HepG2 (cell line): ENCODE data around the gene TMEM222. TPM values are rescaled to one million over a fixed set of nuclear protein-coding genes. Genes with fewer than 3 reads are reported as not detected.

Source experiments
- ATAC-seq: fragments of 200-7000 bp; cut with Tn5 transposase; 3 replicates; pipeline ENCODE4 v1.9.1; 2020; ENCODE audit warnings: mild to moderate bottlenecking, moderate library complexity
- Bru-seq: library from RNA; stranded (reverse); fragments of 400-500 nt; gene quantifications from one replicate; lab custom pipeline; 2021; lab: Mats Ljungman, UMichigan
- BruChase-seq, 2 experiments: library from RNA; stranded (reverse); fragments of 400-500 nt; gene quantifications; one replicate each; lab custom pipeline; 2021; lab: Mats Ljungman, UMichigan
- BruUV-seq: library from RNA; stranded (reverse); fragments of 400-500 nt; replicated peaks from 2 replicates; lab custom pipeline; 2021; lab: Mats Ljungman, UMichigan
- CTCF ChIA-PET: fragments of 300-600 bp; formaldehyde crosslinking; extraction: SDS; loops from one replicate; lab custom pipeline; 2021; ENCODE audit warnings: low total read pairs, inconsistent platforms, low intra/inter-chr PET ratio; lab: Yijun Ruan, JAX
- POLR2A ChIA-PET: fragments of 350-600 bp; sonication (Branson Sonifier 250); formaldehyde crosslinking; loops from one replicate; lab custom pipeline; 2020; ENCODE audit warnings: antibody characterized with exemption, inconsistent platforms; lab: Yijun Ruan, JAX
- DNase-seq: peaks from one replicate; pipeline ENCODE4 v3.0.0-alpha.2; 2015; ENCODE audit warnings: low spot score
- FAIRE-seq: peaks from 3 replicates; lab custom pipeline; 2011; peaks lifted over from hg19 to GRCh38; lab: Jason Lieb, UNC
- H2AFZ ChIP-seq: one replicate; pipeline ENCODE4 v1.6.1; 2011; ENCODE audit warnings: low read length, inconsistent platforms
- H3K27ac ChIP-seq: fragments of 300-600 bp; 3 replicates; pipeline ENCODE4 v1.8.0; 2011; ENCODE audit warnings: mixed run types, mild to moderate bottlenecking, mixed read lengths, low read length, inconsistent platforms; ENCODE audit not compliant: insufficient read depth; ENCODE audit errors: extremely low read length
- H3K27me3 ChIP-seq, 2 experiments: fragments of 200-600 bp in 1 of 2; 2 replicates in 1 of 2; 3 replicates in 1 of 2; pipeline versions ENCODE4 v1.6.0 to v1.8.0; 2011; ENCODE audit warnings: low read length in 2 of 2, mild to moderate bottlenecking in 2 of 2, moderate library complexity in 2 of 2, inconsistent platforms in 1 of 2; ENCODE audit not compliant: insufficient read depth in 2 of 2, control insufficient read depth in 1 of 2
- H3K36me3 ChIP-seq, 2 experiments: fragments of 200-600 bp in 1 of 2; replicated peaks in 1 of 2; 2 replicates in 1 of 2; 3 replicates in 1 of 2; pipeline versions ENCODE4 v1.5.1 to v1.8.0; 2011; ENCODE audit warnings: low read length in 2 of 2, inconsistent platforms in 1 of 2; ENCODE audit not compliant: insufficient read depth in 2 of 2, control insufficient read depth in 1 of 2
- H3K4me1 ChIP-seq: 2 replicates; pipeline ENCODE4 v1.5.1; 2012; ENCODE audit warnings: low read length, inconsistent platforms; ENCODE audit not compliant: insufficient read depth
- H3K4me2 ChIP-seq: 2 replicates; pipeline ENCODE4 v1.6.0; 2011; ENCODE audit warnings: low read depth, low read length, inconsistent platforms
- H3K4me3 ChIP-seq, 3 experiments: fragments of 200-600 bp in 1 of 3; sonication (generic), shearing (Covaris generic) in 1 of 3; replicated peaks in 1 of 3; 2 replicates each; pipeline ENCODE4 v1.5.1; 2011 to 2016; ENCODE audit warnings: low read length in 3 of 3, inconsistent platforms in 2 of 3, low read depth in 2 of 3, mild to moderate bottlenecking in 2 of 3, control low read depth in 1 of 3, mixed read lengths in 1 of 3; ENCODE audit not compliant: insufficient read depth in 1 of 3
- H3K79me2 ChIP-seq: one replicate; pipeline ENCODE4 v1.6.1; 2011; ENCODE audit warnings: low read length, inconsistent platforms; ENCODE audit not compliant: insufficient read depth
- H3K9ac ChIP-seq: 2 replicates; pipeline ENCODE4 v1.6.0; 2011; ENCODE audit warnings: mild to moderate bottlenecking, low read depth, low read length, inconsistent platforms; ENCODE audit not compliant: insufficient read depth
- H3K9me3 ChIP-seq: 2 replicates; pipeline ENCODE4 v1.5.1; 2012; ENCODE audit warnings: mild to moderate bottlenecking, low read length
- H4K20me1 ChIP-seq: 2 replicates; pipeline ENCODE4 v1.6.0; 2011; ENCODE audit warnings: inconsistent platforms, mild to moderate bottlenecking, low read length, moderate library complexity; ENCODE audit not compliant: insufficient read depth
- FOXO1 ChIP-seq: sonication (generic); formaldehyde crosslinking; IDR thresholded peaks from 2 replicates; pipeline ENCODE4 v1.4.0; 2020; ENCODE audit warnings: missing genetic modification reagents
- MBD4 ChIP-seq: IDR thresholded peaks from 2 replicates; pipeline ENCODE4 v1.6.1; 2012; ENCODE audit warnings: low read length, inconsistent platforms, borderline replicate concordance
- NFIC ChIP-seq: IDR thresholded peaks from 2 replicates; pipeline ENCODE4 v1.6.1; 2012; ENCODE audit warnings: mild to moderate bottlenecking, low read length, inconsistent platforms
- PRPF4 ChIP-seq: fragments of 200-400 bp; formaldehyde crosslinking; IDR thresholded peaks from 2 replicates; pipeline ENCODE4 v1.6.1; 2016; ENCODE audit warnings: low read length, low read depth; ENCODE audit not compliant: poor library complexity, severe bottlenecking
- RFXANK ChIP-seq: IDR thresholded peaks from 2 replicates; pipeline ENCODE4 v1.6.1; 2016
- ZBTB20 ChIP-seq: sonication (generic); formaldehyde crosslinking; IDR thresholded peaks from 2 replicates; pipeline ENCODE4 v1.8.1; 2023; ENCODE audit warnings: missing genetic modification reagents, low read depth, mild to moderate bottlenecking, borderline replicate concordance
- ZKSCAN8 ChIP-seq: IDR thresholded peaks from 2 replicates; pipeline ENCODE4 v1.6.1; 2016; ENCODE audit warnings: borderline replicate concordance, missing genetic modification reagents, missing compliant biosample characterization
- ZNF720 ChIP-seq: sonication (generic); formaldehyde crosslinking; IDR thresholded peaks from 2 replicates; pipeline ENCODE4 v1.4.0; 2020; ENCODE audit warnings: missing genetic modification reagents
- ZSCAN20 ChIP-seq: sonication (generic); formaldehyde crosslinking; IDR thresholded peaks from 2 replicates; pipeline ENCODE4 v1.4.0; 2020; ENCODE audit warnings: missing genetic modification reagents, mild to moderate bottlenecking, borderline replicate concordance
- ZSCAN21 ChIP-seq: sonication (generic); formaldehyde crosslinking; IDR thresholded peaks from 2 replicates; pipeline ENCODE4 v1.8.0; 2022; ENCODE audit warnings: mild to moderate bottlenecking, missing genetic modification reagents, moderate library complexity, borderline replicate concordance
- WGBS: methylation state at CpG from one replicate; pipeline ENCODE4 v1.1.6; 2017; ENCODE audit warnings: low lambda C conversion rate; 5-methylcytosine and 5-hydroxymethylcytosine counted together
- in situ Hi-C: cut with HindIII; loops from 2 replicates; pipeline ENCODE4 v1.10.0; 2017; ENCODE audit warnings: low pct_unique_long_range_greater_than_20kb; ENCODE audit not compliant: extremely low pct_ligation_motif_present
- intact Hi-C: fragments of 100-400 bp; cut with micrococcal nuclease; formaldehyde crosslinking; loops from one replicate; pipeline ENCODE4 v1.10.0; 2022; ENCODE audit not compliant: unreplicated experiment
- long read RNA-seq, 2 experiments: library from RNA in 1 of 2; library from polyadenylated mRNA in 1 of 2; stranded (forward) in 1 of 2; unstranded in 1 of 2; transcript quantifications; one replicate each; pipeline ENCODE4 v2.0.0, GENCODE V29; 2019 to 2022
- polyA minus RNA-seq, 3 experiments: library from RNA; depleted of rRNA, polyadenylated mRNA; stranded (reverse); fragments of >200 nt; gene quantifications; 2 replicates each; pipeline ENCODE4 v1.2.3, GENCODE V29; 2011; ENCODE audit warnings: low replicate concordance in 1 of 3
- polyA plus RNA-seq, 8 experiments: library from polyadenylated mRNA; depleted of rRNA in 3 of 8; stranded (reverse) in 7 of 8; unstranded in 1 of 8; fragments of >200 nt; fragmentation: Illumina TruSeq in 4 of 8; extraction: Trizol in 4 of 8; gene quantifications; 2 replicates each; pipeline versions ENCODE4 v1.2.1 to v1.2.3, GENCODE V29; 2011 to 2016; ENCODE audit warnings: low read depth in 4 of 8, missing spikeins in 1 of 8, mixed read lengths in 1 of 8; ENCODE audit not compliant: insufficient read depth in 1 of 8
- total RNA-seq, 5 experiments: library from RNA; depleted of rRNA; stranded (reverse); fragments of >200 nt; fragmentation: Illumina TruSeq; extraction: Trizol; gene quantifications; 2 replicates each; pipeline ENCODE4 v1.2.3, GENCODE V29; 2016; ENCODE audit warnings: low read depth in 1 of 5
- TF ChIP-seq, protein P1 (sequence below): fragments of 450-650 bp; IDR thresholded peaks from 2 replicates; pipeline ENCODE4 v1.6.1; 2017; ENCODE audit warnings: mild to moderate bottlenecking
- TF ChIP-seq, protein P2 (sequence below): sonication (generic); formaldehyde crosslinking; IDR thresholded peaks from 2 replicates; pipeline ENCODE4 v1.5.0; 2020; ENCODE audit warnings: missing genetic modification reagents, mild to moderate bottlenecking, borderline replicate concordance

TMEM222 gene, protein sequence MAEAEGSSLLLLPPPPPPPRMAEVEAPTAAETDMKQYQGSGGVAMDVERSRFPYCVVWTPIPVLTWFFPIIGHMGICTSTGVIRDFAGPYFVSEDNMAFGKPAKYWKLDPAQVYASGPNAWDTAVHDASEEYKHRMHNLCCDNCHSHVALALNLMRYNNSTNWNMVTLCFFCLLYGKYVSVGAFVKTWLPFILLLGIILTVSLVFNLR
- total RNA-seq (2016; rRNA removed; fragmentation: Illumina TruSeq; extraction: Trizol) (9.9 and 22.7 TPM in 2 replicates), polyA plus RNA-seq (2011; rRNA removed) (29.6 and 40.8 TPM in 2 replicates), polyA minus RNA-seq (2011; rRNA and poly(A)+ RNA removed; ENCODE audit: low replicate concordance) (59.9 and 69.4 TPM in 2 replicates), Bru-seq, nascent RNA (percentile 74 among the genes with signal in this experiment), BruChase-seq, experiment 1, labeled RNA remaining after a 6-hour chase (percentile 82 among the genes with signal in this experiment), BruChase-seq, experiment 2, labeled RNA remaining after a 2-hour chase (percentile 77 among the genes with signal in this experiment)
- 10.4 and 13.7 TPM in 2 replicates for total RNA-seq (2016; cell fraction: cytosol; rRNA removed; fragmentation: Illumina TruSeq; extraction: Trizol; ENCODE audit: low read depth)
- 9.9 and 24.4 TPM in 2 replicates for total RNA-seq (2016; cell fraction: insoluble cytoplasmic fraction; rRNA removed; fragmentation: Illumina TruSeq; extraction: Trizol)
- 19.0 and 21.0 TPM in 2 replicates for total RNA-seq (2016; cell fraction: membrane; rRNA removed; fragmentation: Illumina TruSeq; extraction: Trizol)
- total RNA-seq (2016; cell fraction: nucleus; rRNA removed; fragmentation: Illumina TruSeq; extraction: Trizol) = 20.8 and 23.3 TPM in 2 replicates
- 26.0 and 32.7 TPM in 2 replicates for polyA plus RNA-seq (2011; cell fraction: cytosol; rRNA removed)
- polyA plus RNA-seq (2011; cell fraction: nucleus; rRNA removed) = 63.1 and 68.2 TPM in 2 replicates
- polyA plus RNA-seq (2012) = 17.8 and 25.1 TPM in 2 replicates
- 16.5 and 17.4 TPM in 2 replicates for polyA plus RNA-seq (2016; cell fraction: cytosol; fragmentation: Illumina TruSeq; extraction: Trizol; ENCODE audit: low read depth)
- 11.5 and 18.3 TPM in 2 replicates for polyA plus RNA-seq (2016; cell fraction: insoluble cytoplasmic fraction; fragmentation: Illumina TruSeq; extraction: Trizol; ENCODE audit: low read depth)
- 21.3 and 22.0 TPM in 2 replicates for polyA plus RNA-seq (2016; cell fraction: membrane; fragmentation: Illumina TruSeq; extraction: Trizol; ENCODE audit: low read depth)
- polyA plus RNA-seq (2016; cell fraction: nucleus; fragmentation: Illumina TruSeq; extraction: Trizol; ENCODE audit: insufficient read depth, low read depth) = 49.6 and 50.9 TPM in 2 replicates
- 11.7 and 18.2 TPM in 2 replicates for polyA minus RNA-seq (2011; cell fraction: cytosol; rRNA and poly(A)+ RNA removed)
- polyA minus RNA-seq (2011; cell fraction: nucleus; rRNA and poly(A)+ RNA removed) = 16.6 and 21.0 TPM in 2 replicates
- long read RNA-seq, experiment 1, transcript TMEM222-211 (6 exons, 1,613 nt) = major isoform, 49 of 65 reads
- long read RNA-seq, experiment 1, partial matches to known transcripts = 1 of 65 reads
- long read RNA-seq, experiment 1, other reads (novel, unspliced or antisense) = 13 of 65 reads
- long read RNA-seq, experiment 2, transcript TMEM222-211 (6 exons, 1,613 nt) = major isoform, 81 of 119 reads
- long read RNA-seq, experiment 2, partial matches to known transcripts = 8 of 119 reads
- long read RNA-seq, experiment 2, other reads (novel, unspliced or antisense) = 21 of 119 reads

DNA sequence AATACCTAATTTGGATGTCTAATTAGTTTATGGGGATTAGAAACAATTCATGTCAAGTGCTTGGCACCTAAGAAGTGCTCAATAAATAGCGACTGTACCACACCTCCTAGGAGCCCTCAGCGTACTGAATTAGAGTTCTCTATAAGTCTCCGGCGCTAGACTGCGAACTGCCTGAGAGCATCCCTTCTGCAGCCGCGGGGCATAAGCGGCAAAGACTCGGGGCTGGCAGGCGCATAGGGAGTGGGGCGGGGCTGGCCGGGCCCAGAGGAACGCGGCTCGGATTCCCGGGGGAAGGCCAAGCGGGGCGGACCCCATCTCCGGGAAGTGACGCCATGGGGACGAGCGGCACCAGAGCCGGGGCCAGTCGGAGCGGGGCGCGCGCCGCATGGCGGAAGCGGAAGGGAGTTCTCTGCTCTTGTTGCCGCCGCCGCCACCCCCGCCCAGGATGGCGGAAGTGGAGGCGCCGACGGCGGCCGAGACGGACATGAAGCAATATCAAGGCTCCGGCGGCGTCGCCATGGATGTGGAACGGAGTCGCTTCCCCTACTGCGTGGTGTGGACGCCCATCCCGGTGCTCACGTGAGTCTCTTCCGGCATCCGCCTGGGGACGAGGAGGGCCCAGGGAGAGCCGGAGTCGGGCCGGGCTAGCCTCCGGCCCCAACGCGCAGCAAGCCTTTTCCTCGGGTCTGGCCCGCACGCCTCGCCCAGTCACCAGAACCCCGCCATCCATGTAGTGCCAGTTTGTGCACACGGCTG, at the start of gene TMEM222:
Gene TMEM222 (plus strand): TSS at position 351 of the 756 bp plus-strand sequence. CDS start 35 bp downstream, at position 386.
- Histone ChIP-seq H3K4me2 (peak within 1 kb of the TSS; percentile 79), H3K9ac (peak within 1 kb of the TSS; percentile 96), H2AFZ (peak within 1 kb of the TSS; percentile 93), H3K27ac (peak within 1 kb of the TSS; percentile 86), H3K4me3 (peak within 1 kb of the TSS; percentile 95 to 99 (median 96)), H3K4me1 (peaks cover 37% of the 10 kb centered on the region), H3K9me3 (no peaks in the 10 kb centered on the region), H3K27me3 (peaks cover 0 to 12% of the 10 kb centered on the region in 2 experiments; a peak in 1 of 5 replicates), H3K36me3 (peaks cover 3 to 27% of the 10 kb centered on the region in 2 experiments; a peak in 3 of 5 replicates), H4K20me1 (no peaks in the 10 kb centered on the region), H3K79me2 (peaks cover 25% of the 10 kb centered on the region)
- ChIA-PET POLR2A (interaction anchor here (1.4 kb wide), 1 partner anchor 20 kb away, joined by 12 read pairs; the partner anchor contains the start of gene SYTL1), CTCF (no interaction called here)
- no TSS peak for BruUV-seq
- ATAC-seq (peak; percentile 96), DNase-seq (peak; percentile 92), FAIRE-seq (no peak)
- WGBS = 12% methylated on average over 4 of the region's 67 CpGs
- intact Hi-C loops (no loop called here), in situ Hi-C loops (no loop called here)
- TF ChIP-seq RFXANK (peak; percentile 68; the same call in 1 of the 2 replicates), ZNF720 (CRISPR knock-in tag) (no peak), ZBTB20 (CRISPR knock-in tag) (peak; percentile 36; the same call in 1 of the 2 replicates), ZSCAN20 (CRISPR knock-in tag) (no peak), ZSCAN21 (CRISPR knock-in tag) (peak; percentile 86; the same call in 1 of the 2 replicates), MBD4 (no peak), ZKSCAN8 (CRISPR knock-in tag) (peak; percentile 73; the same call in 1 of the 2 replicates), PRPF4 (no peak), NFIC (no peak), FOXO1 (CRISPR knock-in tag) (peak; percentile 53; the same call in 1 of the 2 replicates)
- TF ChIP-seq, protein P1, sequence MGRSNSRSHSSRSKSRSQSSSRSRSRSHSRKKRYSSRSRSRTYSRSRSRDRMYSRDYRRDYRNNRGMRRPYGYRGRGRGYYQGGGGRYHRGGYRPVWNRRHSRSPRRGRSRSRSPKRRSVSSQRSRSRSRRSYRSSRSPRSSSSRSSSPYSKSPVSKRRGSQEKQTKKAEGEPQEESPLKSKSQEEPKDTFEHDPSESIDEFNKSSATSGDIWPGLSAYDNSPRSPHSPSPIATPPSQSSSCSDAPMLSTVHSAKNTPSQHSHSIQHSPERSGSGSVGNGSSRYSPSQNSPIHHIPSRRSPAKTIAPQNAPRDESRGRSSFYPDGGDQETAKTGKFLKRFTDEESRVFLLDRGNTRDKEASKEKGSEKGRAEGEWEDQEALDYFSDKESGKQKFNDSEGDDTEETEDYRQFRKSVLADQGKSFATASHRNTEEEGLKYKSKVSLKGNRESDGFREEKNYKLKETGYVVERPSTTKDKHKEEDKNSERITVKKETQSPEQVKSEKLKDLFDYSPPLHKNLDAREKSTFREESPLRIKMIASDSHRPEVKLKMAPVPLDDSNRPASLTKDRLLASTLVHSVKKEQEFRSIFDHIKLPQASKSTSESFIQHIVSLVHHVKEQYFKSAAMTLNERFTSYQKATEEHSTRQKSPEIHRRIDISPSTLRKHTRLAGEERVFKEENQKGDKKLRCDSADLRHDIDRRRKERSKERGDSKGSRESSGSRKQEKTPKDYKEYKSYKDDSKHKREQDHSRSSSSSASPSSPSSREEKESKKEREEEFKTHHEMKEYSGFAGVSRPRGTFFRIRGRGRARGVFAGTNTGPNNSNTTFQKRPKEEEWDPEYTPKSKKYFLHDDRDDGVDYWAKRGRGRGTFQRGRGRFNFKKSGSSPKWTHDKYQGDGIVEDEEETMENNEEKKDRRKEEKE = no peak
- TF ChIP-seq, protein P2, sequence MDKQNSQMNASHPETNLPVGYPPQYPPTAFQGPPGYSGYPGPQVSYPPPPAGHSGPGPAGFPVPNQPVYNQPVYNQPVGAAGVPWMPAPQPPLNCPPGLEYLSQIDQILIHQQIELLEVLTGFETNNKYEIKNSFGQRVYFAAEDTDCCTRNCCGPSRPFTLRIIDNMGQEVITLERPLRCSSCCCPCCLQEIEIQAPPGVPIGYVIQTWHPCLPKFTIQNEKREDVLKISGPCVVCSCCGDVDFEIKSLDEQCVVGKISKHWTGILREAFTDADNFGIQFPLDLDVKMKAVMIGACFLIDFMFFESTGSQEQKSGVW = no peak
